GM23248 (cell line): ENCODE results near the gene RBM10. TPM values are rescaled to one million over a fixed set of nuclear protein-coding genes. Genes with fewer than 3 reads are reported as not detected.

ENCODE experiments used
- DNase-seq: peaks from one replicate; pipeline ENCODE4 v3.0.0-alpha.2; 2015
- H2AFZ ChIP-seq: fragments of 200-600 bp; sonication (generic); 2 replicates; pipeline ENCODE4 v1.6.1; 2016; ENCODE audit warnings: antibody characterized with exemption
- H3F3A ChIP-seq: fragments of 200-600 bp; sonication (generic); 2 replicates; pipeline ENCODE4 v1.6.1; 2016; ENCODE audit warnings: mild to moderate bottlenecking, antibody characterized with exemption, mixed run types; ENCODE audit not compliant: insufficient read depth
- H3K27ac ChIP-seq: fragments of 200-600 bp; sonication (generic); 2 replicates; pipeline ENCODE4 v1.5.1; 2016; ENCODE audit warnings: mild to moderate bottlenecking
- H3K27me3 ChIP-seq: fragments of 200-600 bp; sonication (generic); replicated peaks from 2 replicates; pipeline ENCODE4 v1.6.1; 2016; ENCODE audit warnings: mild to moderate bottlenecking; ENCODE audit not compliant: insufficient read depth
- H3K36me3 ChIP-seq: fragments of 200-600 bp; sonication (generic); 2 replicates; pipeline ENCODE4 v1.6.1; 2016; ENCODE audit warnings: low read depth, mild to moderate bottlenecking
- H3K4me1 ChIP-seq: fragments of 200-600 bp; sonication (generic); 2 replicates; pipeline ENCODE4 v1.6.1; 2016; ENCODE audit warnings: mild to moderate bottlenecking; ENCODE audit not compliant: insufficient read depth
- H3K4me2 ChIP-seq: fragments of 200-600 bp; sonication (generic); one replicate; pipeline ENCODE4 v1.6.1; 2016; ENCODE audit warnings: mild to moderate bottlenecking; ENCODE audit not compliant: unreplicated experiment
- H3K4me3 ChIP-seq: fragments of 200-600 bp; sonication (generic); 2 replicates; pipeline ENCODE4 v1.5.1; 2016; ENCODE audit warnings: mild to moderate bottlenecking
- H3K79me2 ChIP-seq: fragments of 200-600 bp; sonication (generic); 2 replicates; pipeline ENCODE4 v1.6.1; 2016; ENCODE audit warnings: mild to moderate bottlenecking; ENCODE audit not compliant: insufficient read depth
- H3K9ac ChIP-seq: fragments of 200-600 bp; sonication (generic); 2 replicates; pipeline ENCODE4 v1.6.1; 2016; ENCODE audit warnings: mild to moderate bottlenecking
- H3K9me2 ChIP-seq: fragments of 200-600 bp; sonication (generic); 2 replicates; pipeline ENCODE4 v1.6.1; 2016; ENCODE audit warnings: mixed run types, mild to moderate bottlenecking, moderate library complexity; ENCODE audit not compliant: insufficient read depth
- H3K9me3 ChIP-seq: fragments of 200-600 bp; sonication (generic); one replicate; pipeline ENCODE4 v1.6.1; 2017; ENCODE audit warnings: low read depth
- H4K20me1 ChIP-seq: fragments of 200-600 bp; sonication (generic); 2 replicates; pipeline ENCODE4 v1.6.0; 2016; ENCODE audit not compliant: insufficient read depth
- EZH2 ChIP-seq: fragments of 200-600 bp; sonication (generic); IDR thresholded peaks from 2 replicates; pipeline ENCODE4 v1.6.1; 2018; ENCODE audit warnings: antibody characterized with exemption, mild to moderate bottlenecking; ENCODE audit not compliant: insufficient read depth, poor library complexity, severe bottlenecking
- EZH2phosphoT487 ChIP-seq: fragments of 200-600 bp; sonication (generic); IDR thresholded peaks from 2 replicates; pipeline ENCODE4 v1.6.1; 2018; ENCODE audit warnings: antibody characterized with exemption, moderate library complexity, mild to moderate bottlenecking, low read depth; ENCODE audit not compliant: insufficient read depth
- WGBS, 2 experiments: methylation state at CpG; one replicate each; pipeline ENCODE4 v1.1.6; 2015 to 2017; ENCODE audit warnings: low lambda C conversion rate in 2 of 2, low coverage in 1 of 2; ENCODE audit errors: missing lambda C conversion rate in 2 of 2; 5-methylcytosine and 5-hydroxymethylcytosine counted together
- in situ Hi-C: fragments of 300-500 bp; cut with MboI; formaldehyde crosslinking; loops from 2 replicates; pipeline ENCODE4 v1.15.0; 2020
- polyA plus RNA-seq: library from polyadenylated mRNA; unstranded; fragments of >200 nt; fragmentation: Nextera tagmentation; extraction: Ambion mirVana; gene quantifications from 2 replicates; pipeline ENCODE4 v1.2.1, GENCODE V29; 2016
- total RNA-seq: library from RNA; depleted of rRNA; stranded (reverse); fragments of >200 nt; shearing (Covaris generic); gene quantifications from 2 replicates; pipeline ENCODE4 v1.2.3, GENCODE V29; 2014

RBM10 gene
- total and polyA plus RNA-seq, 2 experiments from 2014 or later = 30.6 to 40.1 TPM

DNA sequence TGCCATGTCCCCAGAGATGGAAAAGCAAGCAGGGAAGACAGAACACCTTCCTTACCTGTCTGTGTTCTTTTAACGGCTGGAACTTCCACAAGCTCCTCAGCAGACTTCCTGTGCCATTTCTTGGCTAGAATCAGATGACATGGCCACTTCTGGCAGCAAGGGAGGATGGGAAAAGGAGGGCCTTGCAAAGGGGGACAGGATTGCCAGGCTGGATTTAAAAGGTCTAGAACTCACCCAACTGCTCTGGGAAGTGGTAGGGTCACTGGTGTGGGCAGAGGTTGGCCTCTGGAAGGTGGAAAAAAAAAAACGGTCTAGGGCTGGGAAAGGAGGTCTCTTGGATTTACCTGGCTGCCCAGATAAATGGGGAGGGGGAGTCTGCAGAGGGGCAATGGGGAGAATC is 86.1 kb downstream of the RBM10 start:
- Histone ChIP-seq H3K4me3 (no peak overlapping the region), H3K79me2 (peaks cover 33% of the 10 kb centered on the region), H3K9me2 (no peaks in the 10 kb centered on the region), H2AFZ (no peak overlapping the region), H3K4me2 (no peak overlapping the region), H3K27ac (no peak overlapping the region), H3K36me3 (no peaks in the 10 kb centered on the region), H4K20me1 (no peaks in the 10 kb centered on the region), H3K9ac (no peak overlapping the region), H3F3A (peaks cover 9% of the 10 kb centered on the region; the same call in 1 of the 2 replicates), H3K27me3 (no peaks in the 10 kb centered on the region), H3K9me3 (no peaks in the 10 kb centered on the region), H3K4me1 (peaks cover 11% of the 10 kb centered on the region; the same call in 1 of the 2 replicates)
- in situ Hi-C loops = no loop called here
- no peak for DNase-seq
- TF ChIP-seq EZH2phosphoT487 (no peak), EZH2 (no peak)
- 67 to 92% methylated on average over 1 to 2 of the region's 2 CpGs for WGBS, 2 experiments

DNA sequence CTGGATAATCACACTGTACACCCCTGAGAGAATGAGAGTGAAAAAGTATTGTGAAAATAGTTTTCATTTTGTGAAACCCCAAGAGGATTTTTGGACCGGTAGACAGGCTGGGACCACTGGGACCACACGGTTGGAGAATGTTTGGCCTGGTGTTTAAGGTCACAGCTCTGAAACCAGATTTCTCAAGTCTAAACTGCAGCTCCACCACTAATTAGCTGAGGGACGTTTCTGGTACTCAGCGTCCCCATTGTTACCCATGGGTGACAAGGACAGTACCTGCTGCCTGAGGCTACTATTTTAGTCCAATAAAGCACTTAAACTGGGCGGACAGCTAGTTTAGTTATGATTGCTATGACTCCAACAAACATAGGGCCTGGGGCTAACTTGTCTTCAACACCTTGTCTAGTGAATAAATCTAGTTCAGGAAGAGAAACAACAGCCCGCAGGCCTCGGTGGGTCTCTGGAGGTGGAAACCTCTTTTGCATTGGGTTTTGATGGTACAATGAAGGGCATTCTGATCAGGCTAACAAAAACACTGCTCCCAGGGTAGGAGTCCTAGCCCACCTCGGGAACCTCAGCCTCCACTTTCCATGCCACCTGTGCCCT is 87.3 kb downstream of the RBM10 start:
- no peaks in the 10 kb centered on the region for H3K27me3 ChIP-seq
- peak overlapping the region; percentile 100 for H3K9ac ChIP-seq
- H3K4me3 ChIP-seq = peak overlapping the region; percentile 94
- peak overlapping the region; percentile 99 for H3K27ac ChIP-seq
- no peaks in the 10 kb centered on the region for H4K20me1 ChIP-seq
- peak overlapping the region; percentile 76 for H3K4me2 ChIP-seq
- peak overlapping the region; percentile 58 for H2AFZ ChIP-seq
- peaks cover 9% of the 10 kb centered on the region; the same call in 1 of the 2 replicates for H3F3A ChIP-seq
- peaks cover 11% of the 10 kb centered on the region; the same call in 1 of the 2 replicates for H3K4me1 ChIP-seq
- DNase-seq = no peak
- WGBS, 2 experiments = 68 to 70% methylated on average over 5 to 8 of the region's 8 CpGs
- H3K9me3 ChIP-seq = no peaks in the 10 kb centered on the region
- in situ Hi-C loops = no loop called here
- TF ChIP-seq EZH2phosphoT487 (no peak), EZH2 (no peak)
- H3K79me2 ChIP-seq = peaks cover 44% of the 10 kb centered on the region
- no peaks in the 10 kb centered on the region for H3K9me2 ChIP-seq
- no peaks in the 10 kb centered on the region for H3K36me3 ChIP-seq

DNA sequence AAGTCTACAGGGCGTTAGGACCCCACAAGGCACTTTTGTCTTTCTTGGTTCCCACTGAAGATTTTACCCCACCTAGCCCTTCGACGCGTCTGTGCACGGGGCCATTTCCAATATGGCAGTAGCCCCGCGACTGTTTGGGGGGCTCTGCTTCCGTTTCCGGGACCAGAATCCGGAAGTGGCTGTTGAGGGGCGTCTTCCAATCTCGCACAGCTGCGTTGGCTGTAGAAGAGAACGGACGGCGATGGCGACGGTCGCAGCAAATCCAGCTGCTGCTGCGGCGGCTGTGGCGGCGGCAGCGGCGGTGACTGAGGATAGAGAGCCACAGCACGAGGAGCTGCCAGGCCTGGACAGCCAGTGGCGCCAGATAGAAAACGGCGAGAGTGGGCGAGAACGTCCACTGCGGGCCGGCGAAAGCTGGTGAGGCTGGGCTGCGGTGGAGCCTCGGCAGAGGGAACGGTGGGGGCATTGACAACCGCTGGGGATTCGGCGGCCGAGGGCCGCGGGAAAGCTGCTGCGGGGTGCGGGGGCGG is 87.8 kb downstream of the RBM10 start, which contains the start of gene USP11:
Gene USP11 (plus strand): TSS at position 207 of the 530 bp plus-strand sequence. CDS start 35 bp downstream, at position 242.
- TF ChIP-seq EZH2phosphoT487 (no peak), EZH2 (no peak)
- peak; percentile 57 for DNase-seq
- Histone ChIP-seq H3K27me3 (no peaks in the 10 kb centered on the region), H3K36me3 (no peaks in the 10 kb centered on the region), H3K79me2 (peaks cover 50% of the 10 kb centered on the region), H3F3A (peaks cover 9% of the 10 kb centered on the region; the same call in 1 of the 2 replicates), H3K27ac (peak within 1 kb of the TSS; percentile 99), H3K9ac (peak within 1 kb of the TSS; percentile 100), H3K4me1 (peaks cover 11% of the 10 kb centered on the region; the same call in 1 of the 2 replicates), H4K20me1 (no peaks in the 10 kb centered on the region), H3K4me2 (peak within 1 kb of the TSS; percentile 86), H3K9me3 (no peaks in the 10 kb centered on the region), H3K4me3 (peak within 1 kb of the TSS; percentile 94), H2AFZ (peak within 1 kb of the TSS; percentile 58), H3K9me2 (no peaks in the 10 kb centered on the region)
- 1 to 2% methylated on average over 28 to 42 of the region's 46 CpGs for WGBS, 2 experiments
- in situ Hi-C loops = no loop called here

DNA sequence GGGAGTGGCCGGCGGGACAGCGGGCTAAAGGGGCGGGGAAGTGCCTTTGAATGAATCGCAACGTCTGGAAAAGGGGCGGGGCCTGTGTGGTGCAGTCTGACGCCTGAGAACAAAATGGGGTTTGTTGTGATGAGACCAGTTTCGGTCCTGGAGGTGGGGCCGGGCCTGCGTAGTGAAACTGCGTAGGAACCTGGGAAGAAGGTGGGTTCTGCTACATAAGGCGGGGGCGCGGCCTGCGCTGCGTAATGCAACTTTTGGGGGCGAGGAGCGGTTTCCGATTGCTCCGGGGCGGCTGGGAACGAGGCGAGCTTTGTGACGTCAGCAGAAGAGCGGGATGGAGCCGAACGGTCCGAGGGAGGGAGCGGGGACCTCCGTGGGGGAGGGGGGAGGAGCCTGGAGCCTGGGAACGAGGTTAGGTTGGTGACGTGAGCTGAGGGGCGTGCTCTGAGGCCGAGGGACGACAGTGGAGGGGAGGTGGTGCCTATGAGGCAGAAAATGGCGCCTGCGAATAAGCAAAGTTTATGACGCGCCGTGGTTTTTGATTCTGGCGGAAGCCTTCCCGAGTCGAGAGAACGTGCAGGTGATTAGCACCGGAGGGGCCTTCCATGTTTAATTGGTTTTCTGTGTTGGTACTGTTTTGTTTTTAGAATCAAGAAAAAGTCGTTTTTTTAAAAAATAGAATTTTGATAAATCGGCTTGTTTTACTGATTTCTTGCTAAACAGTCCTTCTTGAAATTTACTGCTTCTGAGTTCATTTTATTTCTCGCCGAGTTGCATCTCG is 88.5 kb downstream of the RBM10 start:
- Histone ChIP-seq H3K4me2 (peak overlapping the region; percentile 86), H3K36me3 (no peaks in the 10 kb centered on the region), H3F3A (peaks cover 9% of the 10 kb centered on the region; the same call in 1 of the 2 replicates), H3K9me3 (no peaks in the 10 kb centered on the region), H4K20me1 (no peaks in the 10 kb centered on the region), H3K9ac (peak overlapping the region; percentile 100), H3K4me1 (peaks cover 11% of the 10 kb centered on the region; the same call in 1 of the 2 replicates), H3K27ac (peak overlapping the region; percentile 99), H3K9me2 (no peaks in the 10 kb centered on the region), H2AFZ (no peak overlapping the region; the same call in 1 of the 2 replicates), H3K27me3 (no peaks in the 10 kb centered on the region), H3K4me3 (peak overlapping the region; percentile 94), H3K79me2 (peaks cover 56% of the 10 kb centered on the region)
- in situ Hi-C loops = no loop called here
- DNase-seq = peak; percentile 96
- TF ChIP-seq EZH2 (no peak), EZH2phosphoT487 (no peak)
- WGBS, 2 experiments = 0 to 1% methylated on average over 15 to 43 of the region's 51 CpGs
